Amniotic epithelial cell (primary cell): ENCODE measurements around the gene DDIT3.
"Not testable (repeated sequence)": the region's sequence is repeated elsewhere in the genome, so short reads cannot be mapped to it uniquely, and the experiment has no call there.

ENCODE experiments used
- DNase-seq: peaks from one replicate; pipeline ENCODE4 v3.0.0-alpha.2; 2010; ENCODE audit warnings: low read depth

Gene DDIT3

DNA sequence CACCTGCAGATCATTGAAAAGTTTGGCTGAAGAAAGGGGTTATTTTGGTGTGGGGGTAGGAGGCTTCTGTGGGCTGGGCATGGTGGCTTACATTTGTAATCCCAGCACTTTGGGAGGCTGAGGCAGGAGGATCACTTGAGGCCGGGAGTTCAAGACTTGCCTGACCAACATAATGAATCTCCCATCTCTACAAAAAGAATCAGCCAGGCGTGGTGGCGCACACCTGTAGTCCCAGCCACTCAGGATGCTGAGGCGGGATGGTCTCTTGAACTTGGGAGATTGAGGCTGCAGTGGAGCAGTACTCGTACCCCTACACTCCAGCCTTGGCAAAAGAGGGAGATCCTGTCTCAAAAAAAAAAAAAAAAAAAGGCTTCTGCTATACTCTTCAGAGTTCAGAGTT, 7.0 kb downstream of the DDIT3 start:
- no peak for DNase-seq

DNA sequence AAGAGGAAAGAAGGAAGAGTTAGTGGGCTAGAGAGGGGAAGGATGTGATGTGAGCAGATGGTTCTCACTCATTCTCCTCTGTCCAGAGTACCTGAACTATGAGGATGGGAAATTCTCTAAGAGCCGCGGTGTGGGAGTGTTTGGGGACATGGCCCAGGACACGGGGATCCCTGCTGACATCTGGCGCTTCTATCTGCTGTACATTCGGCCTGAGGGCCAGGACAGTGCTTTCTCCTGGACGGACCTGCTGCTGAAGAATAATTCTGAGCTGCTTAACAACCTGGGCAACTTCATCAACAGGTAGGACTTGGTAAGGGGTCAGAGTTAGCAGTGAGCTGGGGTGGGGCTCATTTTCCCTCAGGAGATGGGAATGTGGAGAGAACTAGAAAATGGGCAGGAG, 7.6 kb downstream of the DDIT3 start:
- no peak for DNase-seq

- no peak for DNase-seq
These were observed 8.6 kb downstream of the DDIT3 start for GRCh38 chr12:57511588-57512325.

DNA sequence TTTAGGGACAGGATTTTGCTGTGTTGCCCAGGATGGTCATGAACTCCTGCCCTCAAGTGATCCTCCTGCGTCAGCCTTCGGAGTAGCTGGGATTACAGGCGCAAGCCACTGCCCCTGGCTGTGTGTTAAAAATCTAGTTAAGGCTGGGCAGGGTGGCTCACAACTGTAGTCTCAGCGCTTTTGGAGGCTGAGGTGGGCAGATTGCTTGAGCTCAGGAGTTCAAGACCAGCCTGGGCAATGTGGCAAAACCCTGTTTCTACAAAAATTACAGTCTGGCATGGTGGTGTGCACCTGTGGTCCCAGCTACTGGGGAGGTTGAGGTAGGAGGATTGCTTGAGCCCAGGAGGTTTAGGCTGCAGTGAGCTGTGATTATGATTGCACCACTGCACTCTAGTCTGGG, 9.2 kb downstream of the DDIT3 start:
- no peak for DNase-seq

DNA sequence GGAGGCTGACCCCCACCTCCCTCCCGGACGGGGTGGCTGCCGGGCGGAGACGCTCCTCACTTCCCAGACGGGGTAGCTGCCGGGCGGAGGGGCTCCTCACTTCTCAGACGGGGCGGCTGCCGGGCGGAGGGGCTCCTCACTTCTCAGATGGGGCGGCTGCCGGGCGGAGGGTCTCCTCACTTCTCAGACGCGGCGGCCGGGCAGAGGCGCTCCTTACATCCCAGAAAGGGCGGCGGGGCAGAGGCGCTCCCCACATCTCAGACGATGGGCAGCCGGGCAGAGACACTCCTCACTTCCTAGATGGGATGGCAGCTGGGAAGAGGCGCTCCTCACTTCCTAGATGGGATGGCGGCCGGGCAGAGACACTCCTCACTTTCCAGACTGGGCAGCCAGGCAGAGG, 12.5 kb downstream of the DDIT3 start:
- not testable (repeated sequence) for DNase-seq

- not testable (repeated sequence) for DNase-seq
These were observed 13.8 kb downstream of the DDIT3 start for GRCh38 chr12:57506541-57506940.

- not testable (repeated sequence) for DNase-seq
These were observed 17.9 kb downstream of the DDIT3 start for GRCh38 chr12:57502311-57502969.

- no peak for DNase-seq
These were observed 20.1 kb downstream of the DDIT3 start for GRCh38 chr12:57500213-57500612.

DNA sequence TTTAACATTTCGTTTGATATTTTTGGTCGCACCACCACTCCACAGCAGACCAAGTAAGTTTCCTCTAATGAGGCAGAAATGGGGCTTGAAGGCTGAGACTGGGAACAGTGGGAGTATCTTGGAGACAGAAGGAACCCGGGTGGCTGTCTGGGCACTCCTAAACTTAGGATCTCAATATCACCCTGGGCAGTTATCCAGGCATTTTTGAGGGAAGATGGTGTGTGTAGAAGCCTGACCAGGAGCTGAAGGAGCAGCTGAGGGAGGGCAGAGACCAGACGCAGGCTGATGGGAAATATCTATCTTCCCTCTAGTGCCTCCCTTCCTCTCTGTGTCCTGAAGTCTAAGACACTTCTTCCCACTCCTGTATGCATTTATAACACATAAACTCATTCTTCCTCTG, 21.7 kb downstream of the DDIT3 start:
- no peak for DNase-seq

DNA sequence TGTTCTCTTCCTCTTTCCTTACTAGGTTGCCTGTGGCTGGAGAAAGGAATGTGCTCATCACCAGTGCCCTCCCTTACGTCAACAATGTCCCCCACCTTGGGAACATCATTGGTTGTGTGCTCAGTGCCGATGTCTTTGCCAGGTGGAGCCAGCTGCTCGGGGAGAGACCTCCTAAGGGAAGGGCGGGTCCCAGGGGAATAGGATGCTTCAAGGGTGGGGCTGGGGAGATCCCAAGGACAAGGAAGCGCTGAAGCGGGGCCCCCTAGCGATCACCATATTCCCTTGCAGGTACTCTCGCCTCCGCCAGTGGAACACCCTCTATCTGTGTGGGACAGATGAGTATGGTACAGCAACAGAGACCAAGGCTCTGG, 22.2 kb downstream of the DDIT3 start:
- DNase-seq = no peak

- DNase-seq = no peak
These were observed 22.8 kb downstream of the DDIT3 start for GRCh38 chr12:57497223-57498131.

GRCh38 chr12:57496822-57497221, 23.5 kb downstream of the DDIT3 start:
- no peak for DNase-seq

GRCh38 chr12:57495051-57495701, 25.1 kb downstream of the DDIT3 start:
- not testable (repeated sequence) for DNase-seq

GRCh38 chr12:57491393-57492280, 28.7 kb downstream of the DDIT3 start:
- no peak for DNase-seq

GRCh38 chr12:57490126-57490525, 30.2 kb downstream of the DDIT3 start:
- DNase-seq = no peak

GRCh38 chr12:57489157-57489641, 31.1 kb downstream of the DDIT3 start:
- DNase-seq = peak; percentile 43

DNA sequence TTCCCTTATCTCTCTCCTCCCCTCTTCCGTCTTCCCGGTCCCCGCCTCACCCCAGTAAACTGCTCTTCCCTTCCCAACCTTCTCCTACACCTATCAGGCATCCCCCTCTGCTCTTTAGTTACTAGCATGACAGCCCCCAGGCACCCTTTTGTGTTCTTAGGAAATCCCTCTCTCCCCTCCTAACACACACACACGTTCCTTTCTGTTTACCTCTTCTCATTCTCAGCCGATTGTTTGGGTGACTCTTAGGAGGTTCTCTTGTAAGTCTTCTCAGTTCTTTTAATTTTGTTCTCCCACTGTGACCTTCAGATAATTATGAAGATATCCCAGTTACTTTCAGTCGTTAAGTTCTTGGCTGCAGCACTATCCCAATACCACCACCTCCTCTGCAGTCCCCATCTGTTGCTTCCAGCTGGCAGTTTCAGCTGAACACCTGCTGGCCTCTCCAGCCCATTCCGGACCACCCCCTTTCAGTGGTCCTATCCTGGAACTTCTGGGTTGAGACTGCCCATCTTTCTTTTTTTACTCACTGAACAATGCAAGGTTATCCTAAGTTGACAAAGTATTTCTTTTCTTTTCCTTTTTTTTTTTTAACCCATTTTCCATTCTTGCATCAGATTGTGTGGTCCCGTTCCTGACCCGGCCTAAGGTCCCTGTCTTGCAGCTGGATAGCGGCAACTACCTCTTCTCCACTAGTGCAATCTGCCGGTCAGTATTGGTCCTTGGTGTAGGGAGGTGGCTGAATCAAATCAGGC, 31.7 kb downstream of the DDIT3 start:
- no peak for DNase-seq

- DNase-seq = peak; percentile 96
These were observed 32.5 kb downstream of the DDIT3 start, which contains the start of gene MARS1 for GRCh38 chr12:57487597-57488401. Gene MARS1, plus strand, starts transcription at chr12:57488068. Its CDS starts 23 bp downstream, at chr12:57488091.

DNA sequence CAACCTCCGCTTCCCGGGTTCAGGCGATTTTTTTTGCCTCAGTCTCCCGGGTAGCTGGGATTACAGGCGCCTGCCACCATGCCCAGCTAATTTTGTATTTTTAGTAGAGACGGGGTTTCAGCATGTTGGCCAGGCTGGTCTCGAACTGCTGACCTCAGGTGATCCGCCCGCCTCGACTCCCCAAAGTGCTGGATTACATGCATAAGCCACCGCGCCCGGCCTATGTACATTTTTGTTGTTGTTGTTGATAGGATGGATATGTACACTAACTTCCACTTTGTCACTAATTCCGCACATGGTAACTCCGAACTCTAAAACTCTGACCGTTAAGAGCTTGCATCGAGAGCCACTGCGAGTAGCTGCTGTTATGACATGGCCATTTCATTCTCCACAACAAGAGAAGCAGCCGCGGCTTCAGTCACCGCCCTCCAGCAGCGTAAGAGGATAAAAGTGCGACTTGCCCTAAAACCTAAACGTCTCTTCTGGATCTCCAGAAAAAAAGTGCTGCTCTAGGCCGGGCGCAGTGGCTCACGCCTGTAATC, 33.2 kb downstream of the DDIT3 start:
- no peak for DNase-seq
